GM18517 (cell line): ENCODE results near the gene BTN1A1.
"Not testable (repeated sequence)": the region's sequence is repeated elsewhere in the genome, so short reads cannot be mapped to it uniquely, and the experiment has no call there.

Experiments used
- ATAC-seq: cut with Tn5 transposase; IDR thresholded peaks from one replicate; pipeline ENCODE4 v1.9.1; 2021; ENCODE audit warnings: mild to moderate bottlenecking, moderate library complexity; ENCODE audit not compliant: unreplicated experiment

Gene BTN1A1

GRCh38 chr6:26536571-26537159 is 36.6 kb downstream of the BTN1A1 start:
- no peak for ATAC-seq

- ATAC-seq, result peak; percentile 48
Measured at GRCh38 chr6:26537160-26537845, 37.2 kb downstream of the BTN1A1 start.

DNA sequence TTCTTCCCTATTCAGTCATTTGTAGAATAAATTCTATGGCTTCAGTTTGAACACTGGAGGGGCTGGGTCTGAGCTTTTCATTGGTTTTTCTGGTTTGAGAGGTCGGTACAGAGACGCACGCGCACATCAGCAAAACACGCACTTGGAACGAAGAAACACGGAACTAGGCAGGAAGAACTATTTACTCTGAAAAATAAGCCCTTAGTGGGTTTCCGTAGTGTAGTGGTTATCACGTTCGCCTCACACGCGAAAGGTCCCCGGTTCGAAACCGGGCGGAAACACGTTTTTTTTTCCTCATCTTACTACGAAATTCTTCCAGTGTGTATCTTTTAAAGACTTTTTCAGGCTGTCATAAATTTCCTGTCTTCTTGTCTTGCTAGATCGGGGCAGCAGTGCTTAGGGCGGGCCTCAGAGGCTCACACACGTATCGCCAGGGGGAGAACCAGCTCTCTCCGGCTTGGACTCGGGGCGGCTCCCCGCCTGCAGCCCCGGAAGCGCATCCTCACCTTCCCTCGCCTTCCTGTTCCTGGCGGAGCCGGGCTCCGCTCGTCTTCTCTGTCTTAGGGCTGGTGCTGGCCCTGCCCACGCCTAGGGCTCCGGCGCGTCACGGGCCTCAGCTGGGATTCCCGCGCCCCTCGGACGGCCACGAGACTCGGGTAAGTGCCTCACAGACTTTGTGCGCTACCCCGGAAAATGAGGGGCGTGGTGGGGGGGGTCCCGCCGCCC is 37.9 kb downstream of the BTN1A1 start, which contains the start of gene HMGN4:
TSS of gene HMGN4 (plus strand) at position 521 of the 726 bp plus-strand sequence. CDS start 6,841 bp downstream, outside the sequence.
- peak; percentile 52 for ATAC-seq

DNA sequence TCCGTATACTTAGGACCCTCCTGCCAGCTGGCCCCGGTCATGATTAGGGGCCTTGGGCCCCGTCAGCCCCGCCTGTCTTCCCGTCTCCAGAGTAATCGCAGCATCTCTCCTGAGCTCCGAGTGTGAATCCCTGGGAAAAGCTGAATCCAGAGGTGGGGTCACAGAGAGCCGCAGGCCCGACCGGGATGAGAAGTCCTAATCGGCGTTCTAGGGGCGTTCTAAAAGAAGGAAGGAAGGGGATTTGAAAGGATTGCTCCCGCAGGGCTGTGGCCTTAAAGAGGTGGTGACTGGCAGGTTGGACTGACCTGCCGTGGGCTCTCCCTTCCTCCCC is 38.4 kb downstream of the BTN1A1 start:
- no peak for ATAC-seq

- ATAC-seq, result no peak
Measured at GRCh38 chr6:26539071-26539615, 39.0 kb downstream of the BTN1A1 start.

GRCh38 chr6:26541579-26541978 is 41.5 kb downstream of the BTN1A1 start:
- ATAC-seq, result no peak

- ATAC-seq, result no peak
Measured at GRCh38 chr6:26543953-26544352, 43.9 kb downstream of the BTN1A1 start.

- ATAC-seq, result no peak
Measured at GRCh38 chr6:26544473-26544872, 44.4 kb downstream of the BTN1A1 start.

- ATAC-seq, result no peak
Measured at GRCh38 chr6:26545627-26546026, 45.5 kb downstream of the BTN1A1 start.

- not testable (repeated sequence) for ATAC-seq
Measured at GRCh38 chr6:26547363-26547762, 47.3 kb downstream of the BTN1A1 start.

DNA sequence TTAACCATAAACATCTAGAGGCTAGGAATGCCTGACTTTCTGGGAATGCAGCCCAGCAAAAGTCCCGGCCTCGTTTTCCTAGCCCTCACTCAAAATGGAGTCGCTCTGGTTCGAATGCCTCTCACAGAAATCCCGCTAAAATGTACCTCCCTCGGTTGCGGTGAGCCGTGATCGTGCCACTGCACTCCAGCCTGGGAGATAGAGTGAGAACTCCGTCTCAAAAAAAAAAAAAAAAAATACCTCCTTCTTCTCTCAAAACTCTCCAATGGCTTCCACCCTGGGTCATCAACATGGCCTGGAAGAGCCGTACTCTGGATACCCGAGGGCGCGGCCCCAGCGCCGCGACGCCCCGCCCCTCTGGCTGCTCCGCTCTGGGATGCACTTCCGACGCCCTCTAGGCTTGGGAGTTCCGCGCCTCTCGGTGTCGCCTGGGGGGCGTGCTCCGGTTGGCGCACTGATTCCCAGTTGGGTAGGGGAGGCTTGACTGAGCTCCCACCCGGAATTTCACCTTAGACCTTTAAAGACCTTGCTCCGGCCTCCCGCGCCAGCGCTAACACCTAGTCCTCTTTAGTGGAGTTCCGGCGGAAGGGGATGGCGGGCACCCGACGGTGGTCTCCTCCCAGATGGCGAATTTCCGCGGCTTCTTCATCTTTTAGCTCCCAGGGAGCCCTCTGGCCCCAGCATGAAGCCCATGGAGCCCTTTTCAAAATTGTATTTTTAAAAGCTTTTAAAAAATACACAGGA is 50.3 kb downstream of the BTN1A1 start:
- ATAC-seq, result no peak

- ATAC-seq, result no peak
Measured at GRCh38 chr6:26552205-26552604, 52.1 kb downstream of the BTN1A1 start.

- ATAC-seq, result no peak
Measured at GRCh38 chr6:26552640-26553188, 52.6 kb downstream of the BTN1A1 start.

DNA sequence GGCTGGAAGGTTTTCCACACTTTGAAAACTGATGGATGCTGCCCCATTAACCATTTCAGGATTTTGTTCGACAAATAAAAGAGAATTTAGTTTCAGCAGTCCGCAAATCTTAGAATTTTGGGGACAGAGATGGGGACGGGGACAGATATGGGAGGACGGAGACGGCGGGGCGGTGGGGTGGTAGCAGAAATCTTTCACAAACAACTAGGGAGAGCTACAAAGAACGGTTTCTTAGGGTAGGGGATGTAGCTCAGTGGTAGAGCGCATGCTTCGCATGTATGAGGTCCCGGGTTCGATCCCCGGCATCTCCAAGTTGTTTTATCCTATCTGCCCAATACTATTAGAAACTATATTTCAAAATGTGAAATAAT is 53.1 kb downstream of the BTN1A1 start:
- peak; percentile 34 for ATAC-seq

DNA sequence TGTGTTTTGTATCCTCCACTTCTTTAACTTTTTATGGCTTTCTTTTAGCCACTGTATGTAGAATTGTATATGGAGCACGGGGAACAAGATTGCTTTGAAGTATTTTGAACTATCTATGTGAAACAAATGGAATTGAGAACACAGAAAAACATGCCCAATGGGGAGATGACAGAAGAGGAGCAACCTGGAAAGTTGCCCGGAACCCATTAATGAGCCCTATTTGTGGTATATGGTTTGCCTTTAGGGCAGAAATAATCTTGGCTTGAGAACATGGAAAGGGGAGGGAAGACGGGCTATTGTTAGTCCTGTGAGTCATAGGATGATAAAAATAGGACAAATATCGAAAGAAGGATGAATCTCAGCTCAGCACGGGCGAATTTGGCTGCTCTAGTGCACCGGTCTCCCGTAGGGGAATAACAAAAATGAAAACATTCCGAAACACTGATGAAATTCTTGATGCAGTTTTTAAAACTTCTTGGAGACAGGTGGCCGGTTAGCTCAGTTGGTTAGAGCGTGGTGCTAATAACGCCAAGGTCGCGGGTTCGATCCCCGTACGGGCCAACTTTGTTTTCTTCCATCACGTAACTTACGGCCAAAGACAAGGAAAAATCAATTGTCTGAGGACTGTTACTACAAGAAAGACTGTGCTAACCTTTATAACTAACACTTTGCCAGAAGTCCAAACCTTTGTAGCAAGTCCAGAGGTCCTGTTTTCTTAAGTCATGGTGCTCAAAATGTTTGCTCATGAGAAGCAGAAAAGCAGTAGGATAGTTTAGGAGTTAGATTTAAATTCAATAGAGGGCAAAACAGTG is 53.7 kb downstream of the BTN1A1 start:
- peak; percentile 38 for ATAC-seq

- ATAC-seq, result no peak
Measured at GRCh38 chr6:26554447-26554696, 54.3 kb downstream of the BTN1A1 start.

GRCh38 chr6:26554697-26555504 is 54.8 kb downstream of the BTN1A1 start:
- peak; percentile 27 for ATAC-seq

- no peak for ATAC-seq
Measured at GRCh38 chr6:26555505-26556262, 55.6 kb downstream of the BTN1A1 start.
